Panc1 (cell line): ENCODE data around the gene DSC3.

ENCODE experiments used
- POLR2AphosphoS5 ChIP-seq: IDR thresholded peaks from 2 replicates; pipeline ENCODE4 v1.6.1; 2012; ENCODE audit warnings: mild to moderate bottlenecking, low read depth, low read length, moderate library complexity
- SIN3A ChIP-seq: IDR thresholded peaks from 2 replicates; pipeline ENCODE4 v1.6.1; 2012; ENCODE audit warnings: low read depth, mild to moderate bottlenecking, low read length, moderate library complexity, borderline replicate concordance; ENCODE audit not compliant: insufficient read depth
- TCF7L2 ChIP-seq: IDR thresholded peaks from 2 replicates; pipeline ENCODE4 v1.6.1; 2011; ENCODE audit warnings: mild to moderate bottlenecking, low read depth, low read length, inconsistent platforms
- TF ChIP-seq, protein P1 (sequence below), 2 experiments: IDR thresholded peaks; 2 replicates each; pipeline ENCODE4 v1.6.1; 2011 to 2012; ENCODE audit warnings: low read depth in 2 of 2, control low read depth in 1 of 2, low read length in 1 of 2, mild to moderate bottlenecking in 1 of 2, moderate library complexity in 1 of 2; ENCODE audit not compliant: insufficient read depth in 1 of 2
- TF ChIP-seq, protein P2 (sequence below): fragments of 450-650 bp; IDR thresholded peaks from 2 replicates; pipeline ENCODE4 v1.5.1; 2017; ENCODE audit warnings: mild to moderate bottlenecking

DNA sequence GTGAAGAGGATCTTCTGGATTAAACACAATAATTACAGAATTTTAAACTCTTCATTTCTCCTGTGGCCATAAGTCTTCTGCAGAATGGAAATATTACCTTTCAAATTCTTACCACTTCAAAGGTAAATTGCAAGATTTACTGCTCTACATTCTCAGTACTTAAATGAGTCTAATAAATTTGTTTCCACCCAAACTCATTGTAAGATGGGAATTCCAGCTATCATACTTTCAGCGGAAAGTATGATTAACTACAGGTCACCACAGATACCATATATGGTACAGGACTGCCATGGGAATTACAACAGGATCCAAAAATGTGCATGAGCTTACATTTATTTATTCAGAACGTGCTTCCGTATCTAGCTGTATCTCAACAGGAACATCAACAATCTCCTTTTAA lies 3.1 kb downstream of the DSC3 start:
- TF ChIP-seq, protein P1, sequence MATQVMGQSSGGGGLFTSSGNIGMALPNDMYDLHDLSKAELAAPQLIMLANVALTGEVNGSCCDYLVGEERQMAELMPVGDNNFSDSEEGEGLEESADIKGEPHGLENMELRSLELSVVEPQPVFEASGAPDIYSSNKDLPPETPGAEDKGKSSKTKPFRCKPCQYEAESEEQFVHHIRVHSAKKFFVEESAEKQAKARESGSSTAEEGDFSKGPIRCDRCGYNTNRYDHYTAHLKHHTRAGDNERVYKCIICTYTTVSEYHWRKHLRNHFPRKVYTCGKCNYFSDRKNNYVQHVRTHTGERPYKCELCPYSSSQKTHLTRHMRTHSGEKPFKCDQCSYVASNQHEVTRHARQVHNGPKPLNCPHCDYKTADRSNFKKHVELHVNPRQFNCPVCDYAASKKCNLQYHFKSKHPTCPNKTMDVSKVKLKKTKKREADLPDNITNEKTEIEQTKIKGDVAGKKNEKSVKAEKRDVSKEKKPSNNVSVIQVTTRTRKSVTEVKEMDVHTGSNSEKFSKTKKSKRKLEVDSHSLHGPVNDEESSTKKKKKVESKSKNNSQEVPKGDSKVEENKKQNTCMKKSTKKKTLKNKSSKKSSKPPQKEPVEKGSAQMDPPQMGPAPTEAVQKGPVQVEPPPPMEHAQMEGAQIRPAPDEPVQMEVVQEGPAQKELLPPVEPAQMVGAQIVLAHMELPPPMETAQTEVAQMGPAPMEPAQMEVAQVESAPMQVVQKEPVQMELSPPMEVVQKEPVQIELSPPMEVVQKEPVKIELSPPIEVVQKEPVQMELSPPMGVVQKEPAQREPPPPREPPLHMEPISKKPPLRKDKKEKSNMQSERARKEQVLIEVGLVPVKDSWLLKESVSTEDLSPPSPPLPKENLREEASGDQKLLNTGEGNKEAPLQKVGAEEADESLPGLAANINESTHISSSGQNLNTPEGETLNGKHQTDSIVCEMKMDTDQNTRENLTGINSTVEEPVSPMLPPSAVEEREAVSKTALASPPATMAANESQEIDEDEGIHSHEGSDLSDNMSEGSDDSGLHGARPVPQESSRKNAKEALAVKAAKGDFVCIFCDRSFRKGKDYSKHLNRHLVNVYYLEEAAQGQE (IDR thresholded peaks at IDR 0.05; ENCODE audit: insufficient read depth in 1 of 2, low read depth in 2 of 2, low read length in 1 of 2), result no peak
- TF ChIP-seq, protein P2, sequence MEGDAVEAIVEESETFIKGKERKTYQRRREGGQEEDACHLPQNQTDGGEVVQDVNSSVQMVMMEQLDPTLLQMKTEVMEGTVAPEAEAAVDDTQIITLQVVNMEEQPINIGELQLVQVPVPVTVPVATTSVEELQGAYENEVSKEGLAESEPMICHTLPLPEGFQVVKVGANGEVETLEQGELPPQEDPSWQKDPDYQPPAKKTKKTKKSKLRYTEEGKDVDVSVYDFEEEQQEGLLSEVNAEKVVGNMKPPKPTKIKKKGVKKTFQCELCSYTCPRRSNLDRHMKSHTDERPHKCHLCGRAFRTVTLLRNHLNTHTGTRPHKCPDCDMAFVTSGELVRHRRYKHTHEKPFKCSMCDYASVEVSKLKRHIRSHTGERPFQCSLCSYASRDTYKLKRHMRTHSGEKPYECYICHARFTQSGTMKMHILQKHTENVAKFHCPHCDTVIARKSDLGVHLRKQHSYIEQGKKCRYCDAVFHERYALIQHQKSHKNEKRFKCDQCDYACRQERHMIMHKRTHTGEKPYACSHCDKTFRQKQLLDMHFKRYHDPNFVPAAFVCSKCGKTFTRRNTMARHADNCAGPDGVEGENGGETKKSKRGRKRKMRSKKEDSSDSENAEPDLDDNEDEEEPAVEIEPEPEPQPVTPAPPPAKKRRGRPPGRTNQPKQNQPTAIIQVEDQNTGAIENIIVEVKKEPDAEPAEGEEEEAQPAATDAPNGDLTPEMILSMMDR, result no peak
- TF ChIP-seq POLR2AphosphoS5, result no peak
- TF ChIP-seq TCF7L2, result no peak
- no peak for TF ChIP-seq SIN3A
